Body of pancreas (tissue), 4 donors: ENCODE data around the gene STK11IP.

Source experiments
- CTCF ChIP-seq, 7 experiments: fragments of 450-650 bp in 4 of 7; fragments of 200-600 bp in 3 of 7; sonication (generic) in 3 of 7; IDR thresholded peaks; one replicate each; pipeline ENCODE4 v1.5.1; 2016 to 2019; ENCODE audit warnings: antibody characterized with exemption in 7 of 7
- POLR2A ChIP-seq, 3 donors: fragments of 450-650 bp; IDR thresholded peaks; one replicate each; pipeline ENCODE4 v1.6.1; 2016; ENCODE audit warnings: antibody characterized with exemption in 3 of 3, mild to moderate bottlenecking in 2 of 3

- TF ChIP-seq POLR2A (IDR thresholded peaks at IDR 0.05) (no peak), CTCF (IDR thresholded peaks at IDR 0.05) (no peak)
Observed at GRCh38 chr2:219560893-219561178, 36.8 kb upstream of the STK11IP start.
